Jurkat, Clone E6-1 (cell line): Measurements from ENCODE around the gene SLC13A3.

Source experiments
- DNase-seq: peaks from one replicate; pipeline ENCODE4 v3.0.0-alpha.2; 2011; ENCODE audit warnings: low read depth, low spot score
- H3K4me3 ChIP-seq: 2 replicates; pipeline ENCODE4 v1.5.1; 2011; ENCODE audit warnings: mild to moderate bottlenecking, low read length, control low read depth, moderate library complexity

The SLC13A3 gene

DNA sequence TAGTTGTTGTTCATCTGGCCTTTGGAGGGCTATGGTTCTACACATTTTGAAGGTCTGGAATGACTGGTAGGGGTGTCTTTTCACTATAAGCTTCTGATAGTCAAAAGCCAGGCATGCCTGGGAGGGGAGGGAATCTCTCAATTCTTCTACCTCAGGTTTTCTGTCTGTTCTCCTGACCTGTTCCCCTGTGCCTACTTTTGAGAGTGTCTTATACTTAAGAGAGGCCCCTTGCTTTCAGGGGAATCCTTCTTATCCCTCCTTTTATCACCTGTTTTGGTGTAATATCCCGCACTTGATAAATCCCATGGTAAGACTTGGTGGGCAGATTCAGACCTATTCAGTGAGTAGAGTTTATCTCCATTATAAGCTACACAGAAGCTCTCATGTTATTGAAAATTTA, 10.4 kb upstream of the SLC13A3 start:
- no peak overlapping the region for H3K4me3 ChIP-seq
- no peak for DNase-seq

- DNase-seq: no peak
- no peak overlapping the region for H3K4me3 ChIP-seq
These were observed 9.2 kb upstream of the SLC13A3 start for GRCh38 chr20:46660487-46660886.

- no peak for DNase-seq
- no peak overlapping the region for H3K4me3 ChIP-seq
These were observed 6.4 kb upstream of the SLC13A3 start for GRCh38 chr20:46657618-46658017.

GRCh38 chr20:46657137-46657536, 5.9 kb upstream of the SLC13A3 start:
- H3K4me3 ChIP-seq: no peak overlapping the region
- no peak for DNase-seq

DNA sequence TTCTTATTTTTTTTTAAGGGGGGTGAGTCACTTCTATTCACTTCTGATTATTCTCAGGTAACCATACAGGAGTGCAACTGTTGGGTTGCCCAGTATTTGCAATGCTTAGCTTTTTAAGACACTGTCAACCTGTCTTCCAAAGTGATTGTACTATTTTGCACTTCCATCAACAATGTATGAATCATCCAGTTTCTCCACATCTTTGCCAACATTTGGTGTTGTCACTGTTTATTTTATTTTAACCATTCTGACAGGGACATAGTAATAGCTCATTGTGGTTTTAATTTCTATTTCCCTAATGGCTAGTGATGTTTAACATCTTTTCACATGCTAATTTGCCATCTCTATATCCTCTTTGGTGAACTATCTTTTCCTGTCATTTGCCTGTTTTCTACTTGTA, 1.4 kb upstream of the SLC13A3 start:
- DNase-seq: no peak
- H3K4me3 ChIP-seq: no peak overlapping the region

DNA sequence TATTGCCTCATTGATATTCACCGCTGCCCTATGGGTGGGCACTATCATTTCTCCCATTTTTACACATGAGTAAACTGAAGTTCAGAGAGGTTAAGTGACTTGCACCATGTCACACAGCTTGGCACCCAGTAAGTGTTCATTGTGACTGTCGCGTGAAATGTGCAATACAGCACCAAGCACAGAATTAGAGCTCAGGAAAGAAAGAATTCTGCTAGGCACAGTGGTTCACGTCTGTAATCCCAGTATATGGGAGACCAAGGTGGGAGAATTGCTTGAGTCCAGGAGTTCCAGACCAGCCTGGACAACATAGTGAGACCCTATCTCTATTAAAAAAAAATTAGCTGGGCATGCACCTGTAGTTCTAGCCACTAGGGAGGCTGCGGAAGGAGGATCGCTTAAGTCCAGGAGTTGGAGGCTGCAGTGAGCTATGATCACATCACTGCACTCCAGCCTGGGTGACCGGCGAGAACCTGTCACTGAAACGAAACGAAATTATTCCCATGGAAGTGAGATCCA, 626 bp downstream of the SLC13A3 start:
- H3K4me3 ChIP-seq: no peak overlapping the region
- DNase-seq: no peak

- DNase-seq: no peak
- no peak overlapping the region for H3K4me3 ChIP-seq
These were observed 1.2 kb downstream of the SLC13A3 start for GRCh38 chr20:46649965-46650542.

GRCh38 chr20:46649650-46649949, 1.7 kb downstream of the SLC13A3 start:
- H3K4me3 ChIP-seq: no peak overlapping the region
- DNase-seq: no peak

DNA sequence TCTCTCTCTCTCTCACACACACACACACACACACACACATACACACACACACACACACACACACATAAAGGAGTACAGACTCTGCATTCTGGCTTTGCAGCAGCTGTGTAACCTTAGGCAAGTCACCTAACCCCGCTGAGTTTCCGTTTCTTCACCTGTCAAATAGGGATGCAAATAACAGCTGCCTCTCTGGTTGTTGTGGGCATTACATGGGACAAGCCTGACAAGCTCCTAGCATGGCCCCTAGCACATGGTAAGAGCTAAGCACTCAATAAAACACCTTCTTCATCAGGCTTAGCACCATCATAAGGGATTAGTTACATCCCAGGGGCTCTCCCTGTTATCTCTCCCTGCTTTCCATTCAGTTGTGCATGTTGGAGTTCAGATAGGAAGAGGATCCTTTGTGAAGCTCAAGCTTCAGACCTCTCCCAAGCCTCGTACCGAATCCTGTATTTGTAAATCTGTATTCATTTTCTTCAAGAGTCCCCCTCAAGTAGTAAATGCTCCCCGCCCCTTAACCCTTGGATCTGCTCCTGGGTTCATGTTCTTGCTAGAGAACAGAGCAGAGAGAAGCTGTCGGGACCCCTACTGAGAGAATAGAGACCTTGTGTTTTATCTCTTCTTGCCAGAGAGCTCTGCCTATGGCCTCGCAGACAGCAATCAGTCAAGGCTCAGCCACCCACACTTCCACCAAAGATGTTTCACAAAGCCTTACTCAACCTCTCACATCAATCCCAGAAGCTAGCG, 2.2 kb downstream of the SLC13A3 start:
- H3K4me3 ChIP-seq: no peak overlapping the region
- DNase-seq: peak; percentile 4

- no peak for DNase-seq
- no peak overlapping the region for H3K4me3 ChIP-seq
These were observed 3.8 kb downstream of the SLC13A3 start for GRCh38 chr20:46647469-46647868.

GRCh38 chr20:46646659-46647380, 4.4 kb downstream of the SLC13A3 start:
- no peak overlapping the region for H3K4me3 ChIP-seq
- DNase-seq: no peak

DNA sequence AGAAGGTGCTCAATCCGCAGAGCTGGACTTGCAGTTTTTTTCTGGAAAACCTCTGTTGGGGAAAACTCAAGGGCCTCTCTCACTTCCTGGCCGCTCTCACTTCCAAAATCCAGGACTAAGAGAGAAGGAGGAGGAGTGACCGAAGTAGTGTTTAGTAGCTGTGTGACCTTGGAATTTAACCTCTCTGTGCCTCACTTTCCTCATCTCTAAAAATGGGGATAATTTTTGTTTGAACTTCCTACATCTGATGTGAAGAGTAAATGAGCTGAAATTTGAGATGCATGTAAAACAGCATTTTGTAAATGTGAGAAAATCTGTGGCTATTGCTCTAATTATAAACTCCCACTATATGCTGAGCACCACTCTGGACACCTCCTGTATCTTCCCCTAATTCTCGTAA, 5.1 kb downstream of the SLC13A3 start:
- no peak overlapping the region for H3K4me3 ChIP-seq
- DNase-seq: no peak

- no peak overlapping the region for H3K4me3 ChIP-seq
- no peak for DNase-seq
These were observed 6.5 kb downstream of the SLC13A3 start for GRCh38 chr20:46644733-46645132.

DNA sequence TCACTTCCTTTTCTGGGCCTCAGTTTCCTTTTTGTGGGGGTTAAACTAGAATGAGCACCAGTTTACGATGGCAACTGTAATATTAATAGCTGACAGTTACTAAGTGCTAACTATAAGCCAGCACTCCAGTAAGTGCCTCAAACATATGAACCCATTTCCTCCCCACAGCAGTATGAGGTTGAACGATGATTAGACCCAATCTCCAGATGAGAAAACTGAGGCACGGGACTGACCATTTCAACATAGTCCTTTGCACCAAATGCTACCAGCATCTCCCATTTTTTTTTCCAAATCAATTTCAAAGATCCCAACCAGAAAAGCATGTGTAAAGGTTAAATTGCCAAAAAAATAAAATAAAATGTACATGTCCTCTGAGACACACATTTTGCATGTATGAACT, 7.1 kb downstream of the SLC13A3 start:
- no peak for DNase-seq
- no peak overlapping the region for H3K4me3 ChIP-seq

DNA sequence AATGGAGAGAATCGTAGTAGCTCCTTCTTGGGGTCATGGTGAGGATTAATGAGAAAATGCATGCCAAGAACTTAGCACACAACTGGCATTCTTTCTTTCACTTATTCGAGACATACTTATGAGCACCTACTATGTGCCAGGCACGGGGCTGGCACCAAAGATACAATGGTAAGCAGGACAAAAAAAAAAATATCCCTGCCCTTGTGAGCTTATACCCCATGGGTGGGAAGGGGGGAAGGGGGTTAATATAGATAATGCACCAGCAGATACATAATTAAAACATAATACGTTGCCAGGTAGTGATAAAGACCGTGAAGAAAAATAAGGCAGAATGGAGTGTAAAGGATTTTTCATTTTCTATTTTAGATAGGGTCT, 8.3 kb downstream of the SLC13A3 start:
- no peak for DNase-seq
- H3K4me3 ChIP-seq: no peak overlapping the region

- H3K4me3 ChIP-seq: no peak overlapping the region
- no peak for DNase-seq
These were observed 8.8 kb downstream of the SLC13A3 start for GRCh38 chr20:46642265-46642968.

DNA sequence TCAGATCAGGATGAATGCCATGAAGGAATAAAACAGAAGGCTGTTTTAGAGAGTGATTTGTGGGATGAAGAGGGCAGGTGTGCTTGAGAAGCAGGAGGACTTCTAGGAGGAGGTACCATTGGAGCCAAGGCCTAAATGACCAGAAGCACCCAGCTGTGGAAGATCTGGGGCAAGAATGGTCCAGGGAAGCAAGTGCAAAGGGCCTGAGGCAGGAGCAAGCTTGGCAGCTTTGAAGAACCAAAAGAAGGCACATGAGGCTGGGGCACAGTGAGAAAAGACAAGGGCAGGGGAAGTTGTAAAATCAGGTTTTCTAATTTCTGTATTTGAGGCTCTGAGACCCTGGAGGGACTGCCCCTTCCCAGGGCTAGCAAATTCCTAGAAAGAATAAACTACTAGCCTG, 9.8 kb downstream of the SLC13A3 start:
- H3K4me3 ChIP-seq: no peak overlapping the region
- no peak for DNase-seq

GRCh38 chr20:46640536-46641311, 10.5 kb downstream of the SLC13A3 start:
- DNase-seq: no peak
- H3K4me3 ChIP-seq: no peak overlapping the region

GRCh38 chr20:46640044-46640443, 11.2 kb downstream of the SLC13A3 start:
- DNase-seq: no peak
- no peak overlapping the region for H3K4me3 ChIP-seq
